IMR-90 (cell line): ENCODE results near the gene VRK2. TPM values are rescaled to one million over a fixed set of nuclear protein-coding genes. Genes with fewer than 3 reads are reported as not detected.
A peak's percentile ranks its signal among the peaks of the same experiment; 100 is the strongest.

ENCODE experiments used
- ATAC-seq: fragments of 200-7000 bp; cut with Tn5 transposase; 2 replicates; pipeline ENCODE4 v1.9.1; 2020; ENCODE audit warnings: low read depth, mild to moderate bottlenecking, moderate library complexity
- BruUV-seq: library from RNA; stranded (reverse); fragments of 400-500 nt; replicated peaks from 2 replicates; lab custom pipeline; 2021; lab: Mats Ljungman, UMichigan
- CTCF ChIA-PET: fragments of 300-600 bp; formaldehyde crosslinking; extraction: SDS; loops from one replicate; lab custom pipeline; 2021; ENCODE audit warnings: antibody characterized with exemption; lab: Yijun Ruan, JAX
- POLR2A ChIA-PET: fragments of 300-600 bp; sonication (Branson Sonifier 250); formaldehyde crosslinking; loops from one replicate; lab custom pipeline; 2022; ENCODE audit warnings: antibody characterized with exemption; ENCODE audit not compliant: unreplicated experiment; lab: Charles Lee
- DNase-seq: peaks from one replicate; pipeline ENCODE4 v3.0.0; 2013
- H2AFZ ChIP-seq: replicated peaks from 2 replicates; pipeline ENCODE3; 2013; ENCODE audit warnings: low read length, mild to moderate bottlenecking; ENCODE audit not compliant: poor library complexity
- H2AK5ac ChIP-seq: 2 replicates; pipeline ENCODE4 v1.6.1; 2013; ENCODE audit warnings: low read depth, low read length, inconsistent platforms
- H2AK9ac ChIP-seq: replicated peaks from 2 replicates; pipeline ENCODE3; 2013; ENCODE audit warnings: mild to moderate bottlenecking, low read depth, low read length, moderate library complexity; ENCODE audit not compliant: poor library complexity
- H2BK120ac ChIP-seq: 2 replicates; pipeline ENCODE4 v1.6.1; 2013; ENCODE audit warnings: low read depth, low read length, inconsistent platforms
- H2BK15ac ChIP-seq: 3 replicates; pipeline ENCODE4 v1.6.1; 2013; ENCODE audit warnings: low read depth, low read length, inconsistent platforms
- H2BK20ac ChIP-seq: 2 replicates; pipeline ENCODE4 v1.6.1; 2013; ENCODE audit warnings: low read depth, mild to moderate bottlenecking, inconsistent platforms, low read length, moderate library complexity
- H2BK5ac ChIP-seq: 2 replicates; pipeline ENCODE4 v1.6.1; 2013; ENCODE audit warnings: mild to moderate bottlenecking, low read depth, low read length, inconsistent platforms; ENCODE audit not compliant: poor library complexity, severe bottlenecking
- H3K14ac ChIP-seq: replicated peaks from 2 replicates; pipeline ENCODE4 v1.6.1; 2013; ENCODE audit warnings: low read depth, low read length, inconsistent platforms
- H3K18ac ChIP-seq: 2 replicates; pipeline ENCODE4 v1.6.1; 2013; ENCODE audit warnings: low read depth, low read length, control low read depth
- H3K23ac ChIP-seq: 2 replicates; pipeline ENCODE4 v1.6.1; 2013; ENCODE audit warnings: low read depth, low read length, inconsistent platforms
- H3K27ac ChIP-seq: 2 replicates; pipeline ENCODE4 v1.5.1; 2013; ENCODE audit warnings: mild to moderate bottlenecking, control low read depth, low read length; ENCODE audit not compliant: insufficient read depth
- H3K27me3 ChIP-seq: 2 replicates; pipeline ENCODE4 v1.6.1; 2013; ENCODE audit warnings: low read length; ENCODE audit not compliant: control insufficient read depth, insufficient read depth
- H3K36me3 ChIP-seq: 2 replicates; pipeline ENCODE4 v1.6.1; 2013; ENCODE audit warnings: low read length, mixed read lengths; ENCODE audit not compliant: control insufficient read depth, insufficient read depth
- H3K4ac ChIP-seq: 2 replicates; pipeline ENCODE4 v1.6.1; 2013; ENCODE audit warnings: low read depth, low read length, inconsistent platforms
- H3K4me1 ChIP-seq: 2 replicates; pipeline ENCODE4 v1.6.1; 2013; ENCODE audit warnings: low read length, mixed read lengths; ENCODE audit not compliant: control insufficient read depth, insufficient read depth
- H3K4me2 ChIP-seq: 2 replicates; pipeline ENCODE4 v1.6.1; 2013; ENCODE audit warnings: low read depth, mild to moderate bottlenecking, control low read depth, low read length, moderate library complexity
- H3K4me3 ChIP-seq: 2 replicates; pipeline ENCODE4 v1.5.1; 2013; ENCODE audit warnings: low read depth, mild to moderate bottlenecking, control low read depth, low read length, moderate library complexity; ENCODE audit not compliant: insufficient read depth
- H3K56ac ChIP-seq: 2 replicates; pipeline ENCODE4 v1.6.1; 2013; ENCODE audit warnings: low read length, inconsistent platforms; ENCODE audit not compliant: insufficient read depth; ENCODE audit errors: extremely low read depth
- H3K79me1 ChIP-seq, 2 experiments: 2 replicates each; pipeline ENCODE4 v1.6.1; 2013; ENCODE audit warnings: low read length in 2 of 2, inconsistent platforms in 1 of 2, low read depth in 1 of 2
- H3K9ac ChIP-seq: 2 replicates; pipeline ENCODE4 v1.6.1; 2013; ENCODE audit warnings: low read depth, low read length, control low read depth
- H3K9me1 ChIP-seq: 2 replicates; pipeline ENCODE4 v1.6.1; 2013; ENCODE audit warnings: low read length, inconsistent platforms; ENCODE audit not compliant: insufficient read depth
- H3K9me3 ChIP-seq: 2 replicates; pipeline ENCODE4 v1.6.1; 2013; ENCODE audit warnings: low read length; ENCODE audit not compliant: control insufficient read depth, insufficient read depth
- H4K20me1 ChIP-seq: 2 replicates; pipeline ENCODE4 v1.6.1; 2013; ENCODE audit warnings: low read length, inconsistent platforms; ENCODE audit not compliant: insufficient read depth
- H4K5ac ChIP-seq: 2 replicates; pipeline ENCODE4 v1.6.1; 2013; ENCODE audit warnings: mild to moderate bottlenecking, low read depth, low read length, control low read depth
- H4K8ac ChIP-seq, 2 experiments: 2 replicates each; pipeline ENCODE4 v1.6.1; 2013; ENCODE audit warnings: low read depth in 2 of 2, low read length in 2 of 2, control low read depth in 1 of 2, inconsistent platforms in 1 of 2
- H4K91ac ChIP-seq: 2 replicates; pipeline ENCODE4 v1.6.1; 2013; ENCODE audit warnings: low read depth, low read length, inconsistent platforms; ENCODE audit not compliant: insufficient read depth
- BHLHE40 ChIP-seq: fragments of 150-350 bp; IDR thresholded peaks from 2 replicates; pipeline ENCODE4 v1.6.1; 2016; ENCODE audit warnings: mild to moderate bottlenecking, low read depth, low read length
- FOS ChIP-seq: fragments of 150-350 bp; IDR thresholded peaks from 2 replicates; pipeline ENCODE4 v1.6.1; 2016; ENCODE audit warnings: low read depth, low read length
- MXI1 ChIP-seq: IDR thresholded peaks from 2 replicates; pipeline ENCODE4 v1.6.1; 2012; ENCODE audit warnings: low read depth, mild to moderate bottlenecking, low read length, moderate library complexity, borderline replicate concordance
- NFE2L2 ChIP-seq: fragments of 150-350 bp; IDR thresholded peaks from 2 replicates; pipeline ENCODE4 v1.6.1; 2016; ENCODE audit warnings: low read depth, mild to moderate bottlenecking, low read length
- POLR2A ChIP-seq: IDR thresholded peaks from 2 replicates; pipeline ENCODE4 v1.6.1; 2012; ENCODE audit warnings: mild to moderate bottlenecking, low read depth, low read length
- RCOR1 ChIP-seq: IDR thresholded peaks from 2 replicates; pipeline ENCODE4 v1.6.1; 2012; ENCODE audit warnings: mild to moderate bottlenecking, low read length, improper control_type of control experiment; ENCODE audit not compliant: insufficient replicate concordance
- RFX5 ChIP-seq: IDR thresholded peaks from 2 replicates; pipeline ENCODE4 v1.8.0; 2012; ENCODE audit warnings: low read depth, mild to moderate bottlenecking, low read length, moderate library complexity
- WGBS, 2 experiments: methylation state at CpG; one replicate each; pipeline versions ENCODE4 v1.1.5 to v1.1.7; 2013; ENCODE audit warnings: missing lambda C conversion rate in 2 of 2; ENCODE audit not compliant: insufficient read length in 1 of 2; ENCODE audit errors: extremely low coverage in 2 of 2; 5-methylcytosine and 5-hydroxymethylcytosine counted together
- dilution Hi-C: fragments of 300-500 bp; cut with HindIII; formaldehyde crosslinking; loops from one replicate; pipeline ENCODE4 v1.14.3; 2018; ENCODE audit warnings: low sequenced_read_pairs; ENCODE audit not compliant: unreplicated experiment
- in situ Hi-C: fragments of 300-500 bp; cut with MboI; formaldehyde crosslinking; loops from 3 replicates; pipeline ENCODE4 v1.14.3; 2019; ENCODE audit warnings: low sequenced_read_pairs, inconsistent platforms, mixed read lengths
- intact Hi-C: fragments of 100-400 bp; cut with micrococcal nuclease; formaldehyde crosslinking; loops from 2 replicates; pipeline ENCODE4 v1.10.0; 2022
- polyA plus RNA-seq, 3 experiments: library from polyadenylated mRNA; depleted of rRNA; stranded (reverse); fragments of >200 nt; gene quantifications; 2 replicates each; pipeline ENCODE4 v1.2.3, GENCODE V29; 2012; ENCODE audit warnings: low replicate concordance in 1 of 3
- total RNA-seq: library from RNA; depleted of rRNA; stranded (reverse); fragments of >200 nt; gene quantifications from 2 replicates; pipeline ENCODE4 v1.2.3, GENCODE V29; 2012
- TF ChIP-seq, protein P1 (sequence below): conservative IDR thresholded peaks from 2 replicates; pipeline ENCODE4 v1.5.1; 2012; ENCODE audit warnings: mild to moderate bottlenecking, low read depth, low read length, improper control_type of control experiment

VRK2 gene
- total and polyA plus RNA-seq, 2 of the 4 experiments (the other 2 are of a cell fraction): 12.2 to 22.8 TPM

DNA sequence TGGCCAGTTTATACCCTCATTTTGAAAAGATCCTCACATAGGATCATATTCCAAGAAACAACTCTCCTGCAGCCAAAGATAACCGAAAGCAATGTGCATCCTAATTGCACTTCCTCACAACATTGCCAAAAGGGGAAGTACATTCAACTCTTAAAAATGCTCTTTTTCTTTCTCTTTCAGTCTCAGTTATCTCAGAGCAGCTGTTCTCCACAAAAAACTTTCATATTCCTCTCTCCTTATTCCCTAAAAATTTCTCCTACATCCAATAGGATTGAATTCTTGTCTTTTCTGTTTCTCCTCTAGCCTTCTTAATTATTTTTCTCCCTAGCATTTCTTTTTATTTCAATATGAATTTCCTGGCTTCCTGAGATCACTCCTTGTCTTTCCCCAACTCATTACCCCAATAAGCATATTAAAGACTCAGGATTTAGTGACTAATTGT lies 7.4 kb upstream of the VRK2 start:
- Histone ChIP-seq H3K9me1 (no peaks in the 10 kb centered on the region), H3K36me3 (no peaks in the 10 kb centered on the region), H3K9me3 (no peaks in the 10 kb centered on the region), H3K14ac (no peak overlapping the region), H2BK5ac (peak overlapping the region; percentile 87), H2AFZ (no peak overlapping the region), H2AK9ac (no peak overlapping the region), H2BK120ac (no peak overlapping the region), H3K4me3 (no peak overlapping the region), H2AK5ac (no peak overlapping the region), H2BK20ac (no peak overlapping the region), H3K27ac (peak overlapping the region; percentile 44; the same call in 1 of the 2 replicates), H3K4me2 (peak overlapping the region; percentile 28), H4K91ac (no peak overlapping the region), H4K8ac (no peak overlapping the region), H4K5ac (peak overlapping the region; percentile 82), H4K20me1 (no peaks in the 10 kb centered on the region), H3K56ac (no peak overlapping the region), H3K4me1 (no peaks in the 10 kb centered on the region; the same call in 1 of the 2 replicates), H3K27me3 (no peaks in the 10 kb centered on the region), H2BK15ac (no peak overlapping the region), H3K18ac (peak overlapping the region; percentile 72), H3K4ac (no peak overlapping the region), H3K9ac (no peak overlapping the region), H3K23ac (no peak overlapping the region), H3K79me1 (no peaks in the 10 kb centered on the region)
- ChIA-PET POLR2A (no interaction called here), CTCF (no interaction called here)
- no TSS peak for BruUV-seq
- in situ Hi-C loops (no loop called here), dilution Hi-C loops (no loop called here), intact Hi-C loops (no loop called here)
- TF ChIP-seq, protein P1, sequence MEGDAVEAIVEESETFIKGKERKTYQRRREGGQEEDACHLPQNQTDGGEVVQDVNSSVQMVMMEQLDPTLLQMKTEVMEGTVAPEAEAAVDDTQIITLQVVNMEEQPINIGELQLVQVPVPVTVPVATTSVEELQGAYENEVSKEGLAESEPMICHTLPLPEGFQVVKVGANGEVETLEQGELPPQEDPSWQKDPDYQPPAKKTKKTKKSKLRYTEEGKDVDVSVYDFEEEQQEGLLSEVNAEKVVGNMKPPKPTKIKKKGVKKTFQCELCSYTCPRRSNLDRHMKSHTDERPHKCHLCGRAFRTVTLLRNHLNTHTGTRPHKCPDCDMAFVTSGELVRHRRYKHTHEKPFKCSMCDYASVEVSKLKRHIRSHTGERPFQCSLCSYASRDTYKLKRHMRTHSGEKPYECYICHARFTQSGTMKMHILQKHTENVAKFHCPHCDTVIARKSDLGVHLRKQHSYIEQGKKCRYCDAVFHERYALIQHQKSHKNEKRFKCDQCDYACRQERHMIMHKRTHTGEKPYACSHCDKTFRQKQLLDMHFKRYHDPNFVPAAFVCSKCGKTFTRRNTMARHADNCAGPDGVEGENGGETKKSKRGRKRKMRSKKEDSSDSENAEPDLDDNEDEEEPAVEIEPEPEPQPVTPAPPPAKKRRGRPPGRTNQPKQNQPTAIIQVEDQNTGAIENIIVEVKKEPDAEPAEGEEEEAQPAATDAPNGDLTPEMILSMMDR: no peak
- no peak for TF ChIP-seq POLR2A
- TF ChIP-seq NFE2L2: no peak
- TF ChIP-seq MXI1: no peak
- TF ChIP-seq BHLHE40: no peak
- TF ChIP-seq RFX5: no peak
- no peak for TF ChIP-seq FOS
- no peak for TF ChIP-seq RCOR1
- ATAC-seq (peak; percentile 81), DNase-seq (peak; percentile 75)
- WGBS, 2 experiments: no CpG with 5 or more reads among the region's 1 CpG
